Thyroid gland (tissue), 4 donors: ENCODE measurements around the gene OIT3.

Source experiments
- POLR2A ChIP-seq, 2 donors: fragments of 450-650 bp; IDR thresholded peaks; one replicate each; pipeline ENCODE4 v1.6.1; 2017; ENCODE audit warnings: antibody characterized with exemption in 2 of 2, mild to moderate bottlenecking in 2 of 2, moderate library complexity in 1 of 2
- TF ChIP-seq, protein P1 (sequence below), 6 experiments: fragments of 200-600 bp in 3 of 6; fragments of 450-650 bp in 3 of 6; sonication (generic) in 3 of 6; IDR thresholded peaks; one replicate each; pipeline ENCODE4 v1.5.1; 2016 to 2019; ENCODE audit warnings: antibody characterized with exemption in 6 of 6, mild to moderate bottlenecking in 2 of 6, inconsistent platforms in 1 of 6, moderate library complexity in 1 of 6

DNA sequence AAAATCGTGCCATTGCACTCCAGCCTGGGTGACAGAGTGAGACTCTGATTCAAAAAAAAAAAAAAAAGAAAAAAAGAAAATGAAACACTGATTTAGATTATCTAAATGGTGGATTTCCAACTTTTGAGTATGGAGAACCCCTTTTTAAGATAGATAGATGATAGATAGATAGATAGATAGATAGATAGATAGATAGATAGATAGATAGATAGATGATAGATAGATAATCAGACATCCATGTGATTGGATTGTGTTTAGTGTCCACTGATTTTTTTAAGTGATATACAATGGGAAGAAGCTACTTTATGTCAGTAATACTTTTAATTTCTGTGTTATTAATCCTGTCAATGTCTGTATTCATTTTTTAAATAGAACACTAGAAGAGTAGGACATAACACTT, 6.0 kb downstream of the OIT3 start:
- TF ChIP-seq, protein P1, sequence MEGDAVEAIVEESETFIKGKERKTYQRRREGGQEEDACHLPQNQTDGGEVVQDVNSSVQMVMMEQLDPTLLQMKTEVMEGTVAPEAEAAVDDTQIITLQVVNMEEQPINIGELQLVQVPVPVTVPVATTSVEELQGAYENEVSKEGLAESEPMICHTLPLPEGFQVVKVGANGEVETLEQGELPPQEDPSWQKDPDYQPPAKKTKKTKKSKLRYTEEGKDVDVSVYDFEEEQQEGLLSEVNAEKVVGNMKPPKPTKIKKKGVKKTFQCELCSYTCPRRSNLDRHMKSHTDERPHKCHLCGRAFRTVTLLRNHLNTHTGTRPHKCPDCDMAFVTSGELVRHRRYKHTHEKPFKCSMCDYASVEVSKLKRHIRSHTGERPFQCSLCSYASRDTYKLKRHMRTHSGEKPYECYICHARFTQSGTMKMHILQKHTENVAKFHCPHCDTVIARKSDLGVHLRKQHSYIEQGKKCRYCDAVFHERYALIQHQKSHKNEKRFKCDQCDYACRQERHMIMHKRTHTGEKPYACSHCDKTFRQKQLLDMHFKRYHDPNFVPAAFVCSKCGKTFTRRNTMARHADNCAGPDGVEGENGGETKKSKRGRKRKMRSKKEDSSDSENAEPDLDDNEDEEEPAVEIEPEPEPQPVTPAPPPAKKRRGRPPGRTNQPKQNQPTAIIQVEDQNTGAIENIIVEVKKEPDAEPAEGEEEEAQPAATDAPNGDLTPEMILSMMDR (IDR thresholded peaks at IDR 0.05): no peak
- TF ChIP-seq POLR2A (IDR thresholded peaks at IDR 0.05): no peak
